ENCODE data around the gene IRF7. TPM values are rescaled to one million over a fixed set of nuclear protein-coding genes. Genes with fewer than 3 reads are reported as not detected.

Gene IRF7
- polyA plus RNA-seq, 2 of the 4 experiments (the other 2 are of a cell fraction), result 2.0 to 3.1 TPM

DNA sequence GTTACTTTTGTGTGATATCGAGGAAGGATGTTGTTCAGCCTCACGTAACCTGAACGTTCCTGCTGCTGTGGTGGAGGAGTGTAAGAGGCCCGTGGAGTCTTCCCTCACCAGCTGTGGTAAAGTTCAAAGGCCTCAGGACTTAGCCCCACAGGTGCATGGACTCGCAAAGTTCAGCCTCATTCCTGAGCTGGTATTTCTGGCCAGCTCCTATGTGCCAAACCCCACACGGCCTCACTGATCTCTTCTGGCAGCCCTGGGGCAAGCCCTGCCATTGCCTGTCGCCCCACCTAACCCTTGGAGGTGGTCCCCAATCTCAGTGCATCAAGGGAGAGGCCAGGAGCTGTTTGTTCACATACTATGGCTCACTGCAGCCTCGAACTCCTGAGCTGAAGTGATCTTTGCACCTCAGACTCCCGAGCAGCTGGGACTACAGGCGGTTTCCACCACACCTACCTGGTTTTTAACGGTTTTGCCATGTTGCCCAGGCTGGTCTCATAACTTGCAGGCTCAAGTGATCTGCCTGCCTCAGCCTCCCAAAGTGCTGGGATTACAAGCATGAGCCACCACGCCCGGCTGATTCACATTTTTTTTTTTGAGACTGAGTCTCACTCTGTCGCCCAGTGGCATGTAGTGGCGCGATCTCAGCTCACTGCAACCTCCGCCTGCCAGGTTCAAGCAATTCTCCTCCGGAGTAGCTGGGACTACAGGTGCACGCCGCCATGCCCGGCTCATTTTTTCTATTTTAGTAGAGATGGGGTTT, 37.3 kb downstream of the IRF7 start:
- 77% methylated on average over 21 of the region's 21 CpGs for WGBS (ENCODE audit: missing lambda C conversion rate)
- peak overlapping the region in 1 of 2 experiments; percentile 98; a peak in 2 of 6 replicates for H3K27ac ChIP-seq
- CTCF ChIA-PET, result interaction anchor here (1.1 to 1.8 kb wide), 2 partner anchors 26 to 144 kb away, joined by 4 to 7 read pairs; no protein-coding TSS in a partner anchor
- ATAC-seq (no peak), FAIRE-seq (no peak), DNase-seq (ENCODE audit: low read depth in 1 of 2, low spot score in 1 of 2) (no peak)
- no peaks in the 10 kb centered on the region for H3K9me3 ChIP-seq
- H3K4me2 ChIP-seq, result peak overlapping the region; percentile 88
- POLR2A ChIA-PET, result no interaction called here
- peaks cover 26% of the 10 kb centered on the region for H3K4me1 ChIP-seq
- TF ChIP-seq SREBF2 (IDR thresholded peaks at IDR 0.05) (no peak), ESRRA (IDR thresholded peaks at IDR 0.05; ENCODE audit: borderline replicate concordance, low read length) (no peak), EP300 (IDR thresholded peaks at IDR 0.05) (no peak), FOSL2 (IDR thresholded peaks at IDR 0.05) (no peak), FOSL2 (CRISPR knock-in tag; IDR thresholded peaks at IDR 0.05) (no peak), MYC (IDR thresholded peaks at IDR 0.05; ENCODE audit: borderline replicate concordance, low read length) (no peak), EHMT2 (IDR thresholded peaks at IDR 0.05; ENCODE audit: low read depth) (no peak), CBX8 (IDR thresholded peaks at IDR 0.05) (no peak), ZSCAN20 (CRISPR knock-in tag; IDR thresholded peaks at IDR 0.05) (no peak), HOXB5 (CRISPR knock-in tag; IDR thresholded peaks at IDR 0.05) (no peak), TP53 (CRISPR knock-in tag; IDR thresholded peaks at IDR 0.05) (no peak), GATA3 (IDR thresholded peaks at IDR 0.05; ENCODE audit: borderline replicate concordance) (no peak), CEBPB (IDR thresholded peaks at IDR 0.05) (no peak), KDM5A (IDR thresholded peaks at IDR 0.05) (no peak), NFE2L2 (conservative IDR thresholded peaks at IDR 0.05; ENCODE audit: low read length) (no peak), NR3C1 (IDR thresholded peaks at IDR 0.05) (no peak)
- TF ChIP-seq, protein P1, sequence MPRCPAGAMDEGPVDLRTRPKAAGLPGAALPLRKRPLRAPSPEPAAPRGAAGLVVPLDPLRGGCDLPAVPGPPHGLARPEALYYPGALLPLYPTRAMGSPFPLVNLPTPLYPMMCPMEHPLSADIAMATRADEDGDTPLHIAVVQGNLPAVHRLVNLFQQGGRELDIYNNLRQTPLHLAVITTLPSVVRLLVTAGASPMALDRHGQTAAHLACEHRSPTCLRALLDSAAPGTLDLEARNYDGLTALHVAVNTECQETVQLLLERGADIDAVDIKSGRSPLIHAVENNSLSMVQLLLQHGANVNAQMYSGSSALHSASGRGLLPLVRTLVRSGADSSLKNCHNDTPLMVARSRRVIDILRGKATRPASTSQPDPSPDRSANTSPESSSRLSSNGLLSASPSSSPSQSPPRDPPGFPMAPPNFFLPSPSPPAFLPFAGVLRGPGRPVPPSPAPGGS (IDR thresholded peaks at IDR 0.05), result no peak
- TF ChIP-seq, protein P2, sequence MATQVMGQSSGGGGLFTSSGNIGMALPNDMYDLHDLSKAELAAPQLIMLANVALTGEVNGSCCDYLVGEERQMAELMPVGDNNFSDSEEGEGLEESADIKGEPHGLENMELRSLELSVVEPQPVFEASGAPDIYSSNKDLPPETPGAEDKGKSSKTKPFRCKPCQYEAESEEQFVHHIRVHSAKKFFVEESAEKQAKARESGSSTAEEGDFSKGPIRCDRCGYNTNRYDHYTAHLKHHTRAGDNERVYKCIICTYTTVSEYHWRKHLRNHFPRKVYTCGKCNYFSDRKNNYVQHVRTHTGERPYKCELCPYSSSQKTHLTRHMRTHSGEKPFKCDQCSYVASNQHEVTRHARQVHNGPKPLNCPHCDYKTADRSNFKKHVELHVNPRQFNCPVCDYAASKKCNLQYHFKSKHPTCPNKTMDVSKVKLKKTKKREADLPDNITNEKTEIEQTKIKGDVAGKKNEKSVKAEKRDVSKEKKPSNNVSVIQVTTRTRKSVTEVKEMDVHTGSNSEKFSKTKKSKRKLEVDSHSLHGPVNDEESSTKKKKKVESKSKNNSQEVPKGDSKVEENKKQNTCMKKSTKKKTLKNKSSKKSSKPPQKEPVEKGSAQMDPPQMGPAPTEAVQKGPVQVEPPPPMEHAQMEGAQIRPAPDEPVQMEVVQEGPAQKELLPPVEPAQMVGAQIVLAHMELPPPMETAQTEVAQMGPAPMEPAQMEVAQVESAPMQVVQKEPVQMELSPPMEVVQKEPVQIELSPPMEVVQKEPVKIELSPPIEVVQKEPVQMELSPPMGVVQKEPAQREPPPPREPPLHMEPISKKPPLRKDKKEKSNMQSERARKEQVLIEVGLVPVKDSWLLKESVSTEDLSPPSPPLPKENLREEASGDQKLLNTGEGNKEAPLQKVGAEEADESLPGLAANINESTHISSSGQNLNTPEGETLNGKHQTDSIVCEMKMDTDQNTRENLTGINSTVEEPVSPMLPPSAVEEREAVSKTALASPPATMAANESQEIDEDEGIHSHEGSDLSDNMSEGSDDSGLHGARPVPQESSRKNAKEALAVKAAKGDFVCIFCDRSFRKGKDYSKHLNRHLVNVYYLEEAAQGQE (IDR thresholded peaks at IDR 0.05), result no peak
- TF ChIP-seq, protein P3, sequence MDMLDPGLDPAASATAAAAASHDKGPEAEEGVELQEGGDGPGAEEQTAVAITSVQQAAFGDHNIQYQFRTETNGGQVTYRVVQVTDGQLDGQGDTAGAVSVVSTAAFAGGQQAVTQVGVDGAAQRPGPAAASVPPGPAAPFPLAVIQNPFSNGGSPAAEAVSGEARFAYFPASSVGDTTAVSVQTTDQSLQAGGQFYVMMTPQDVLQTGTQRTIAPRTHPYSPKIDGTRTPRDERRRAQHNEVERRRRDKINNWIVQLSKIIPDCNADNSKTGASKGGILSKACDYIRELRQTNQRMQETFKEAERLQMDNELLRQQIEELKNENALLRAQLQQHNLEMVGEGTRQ (IDR thresholded peaks at IDR 0.05), result no peak
- TF ChIP-seq, protein P4, sequence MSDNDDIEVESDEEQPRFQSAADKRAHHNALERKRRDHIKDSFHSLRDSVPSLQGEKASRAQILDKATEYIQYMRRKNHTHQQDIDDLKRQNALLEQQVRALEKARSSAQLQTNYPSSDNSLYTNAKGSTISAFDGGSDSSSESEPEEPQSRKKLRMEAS (IDR thresholded peaks at IDR 0.05), result no peak
- TF ChIP-seq, protein P5, sequence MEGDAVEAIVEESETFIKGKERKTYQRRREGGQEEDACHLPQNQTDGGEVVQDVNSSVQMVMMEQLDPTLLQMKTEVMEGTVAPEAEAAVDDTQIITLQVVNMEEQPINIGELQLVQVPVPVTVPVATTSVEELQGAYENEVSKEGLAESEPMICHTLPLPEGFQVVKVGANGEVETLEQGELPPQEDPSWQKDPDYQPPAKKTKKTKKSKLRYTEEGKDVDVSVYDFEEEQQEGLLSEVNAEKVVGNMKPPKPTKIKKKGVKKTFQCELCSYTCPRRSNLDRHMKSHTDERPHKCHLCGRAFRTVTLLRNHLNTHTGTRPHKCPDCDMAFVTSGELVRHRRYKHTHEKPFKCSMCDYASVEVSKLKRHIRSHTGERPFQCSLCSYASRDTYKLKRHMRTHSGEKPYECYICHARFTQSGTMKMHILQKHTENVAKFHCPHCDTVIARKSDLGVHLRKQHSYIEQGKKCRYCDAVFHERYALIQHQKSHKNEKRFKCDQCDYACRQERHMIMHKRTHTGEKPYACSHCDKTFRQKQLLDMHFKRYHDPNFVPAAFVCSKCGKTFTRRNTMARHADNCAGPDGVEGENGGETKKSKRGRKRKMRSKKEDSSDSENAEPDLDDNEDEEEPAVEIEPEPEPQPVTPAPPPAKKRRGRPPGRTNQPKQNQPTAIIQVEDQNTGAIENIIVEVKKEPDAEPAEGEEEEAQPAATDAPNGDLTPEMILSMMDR (IDR thresholded peaks at IDR 0.05), result no peak
- peak overlapping the region; percentile 91 for H3K4me3 ChIP-seq

Data from A549 (cell line).